HEK293 (cell line): ENCODE results near the gene NLRP1.

Source experiments
- CTCF ChIP-seq: fragments of 450-650 bp; formaldehyde crosslinking; IDR thresholded peaks from 2 replicates; pipeline ENCODE4 v1.5.1; 2016; ENCODE audit warnings: missing biosample characterization, missing genetic modification characterization
- YY1 ChIP-seq: fragments of 450-650 bp; formaldehyde crosslinking; IDR thresholded peaks from 2 replicates; pipeline ENCODE4 v1.5.1; 2018; ENCODE audit warnings: missing biosample characterization, missing genetic modification characterization
- ZFP37 ChIP-seq: fragments of 450-650 bp; formaldehyde crosslinking; IDR thresholded peaks from 2 replicates; pipeline ENCODE4 v1.5.1; 2016; ENCODE audit warnings: missing biosample characterization, missing genetic modification characterization
- ZNF24 ChIP-seq: fragments of 450-650 bp; formaldehyde crosslinking; IDR thresholded peaks from 2 replicates; pipeline ENCODE4 v1.5.1; 2016; ENCODE audit warnings: missing biosample characterization, missing genetic modification characterization
- TF ChIP-seq, protein P1 (sequence below): fragments of 450-650 bp; formaldehyde crosslinking; IDR thresholded peaks from 2 replicates; pipeline ENCODE4 v1.5.1; 2016; ENCODE audit warnings: missing biosample characterization, missing genetic modification characterization

DNA sequence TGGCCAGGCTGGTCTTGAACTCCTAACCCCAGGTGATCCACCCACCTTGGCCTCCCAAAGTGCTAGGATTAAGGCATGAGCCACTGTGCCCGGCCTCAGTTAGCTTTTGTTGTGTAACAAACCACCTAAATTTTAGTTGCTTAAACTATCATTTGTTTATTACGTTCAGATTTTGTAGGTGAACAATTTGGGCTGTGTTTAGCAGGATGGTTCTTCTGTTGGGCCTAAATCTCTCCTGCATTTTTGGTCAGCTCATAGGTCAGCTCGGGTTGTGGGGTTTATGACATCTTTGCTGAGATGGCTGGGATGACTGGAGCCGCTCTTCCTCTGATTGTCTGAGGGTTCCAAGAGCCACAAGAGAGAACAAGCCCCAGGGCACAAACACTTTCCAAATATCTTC is 21.1 kb upstream of the NLRP1 start:
- TF ChIP-seq, protein P1, sequence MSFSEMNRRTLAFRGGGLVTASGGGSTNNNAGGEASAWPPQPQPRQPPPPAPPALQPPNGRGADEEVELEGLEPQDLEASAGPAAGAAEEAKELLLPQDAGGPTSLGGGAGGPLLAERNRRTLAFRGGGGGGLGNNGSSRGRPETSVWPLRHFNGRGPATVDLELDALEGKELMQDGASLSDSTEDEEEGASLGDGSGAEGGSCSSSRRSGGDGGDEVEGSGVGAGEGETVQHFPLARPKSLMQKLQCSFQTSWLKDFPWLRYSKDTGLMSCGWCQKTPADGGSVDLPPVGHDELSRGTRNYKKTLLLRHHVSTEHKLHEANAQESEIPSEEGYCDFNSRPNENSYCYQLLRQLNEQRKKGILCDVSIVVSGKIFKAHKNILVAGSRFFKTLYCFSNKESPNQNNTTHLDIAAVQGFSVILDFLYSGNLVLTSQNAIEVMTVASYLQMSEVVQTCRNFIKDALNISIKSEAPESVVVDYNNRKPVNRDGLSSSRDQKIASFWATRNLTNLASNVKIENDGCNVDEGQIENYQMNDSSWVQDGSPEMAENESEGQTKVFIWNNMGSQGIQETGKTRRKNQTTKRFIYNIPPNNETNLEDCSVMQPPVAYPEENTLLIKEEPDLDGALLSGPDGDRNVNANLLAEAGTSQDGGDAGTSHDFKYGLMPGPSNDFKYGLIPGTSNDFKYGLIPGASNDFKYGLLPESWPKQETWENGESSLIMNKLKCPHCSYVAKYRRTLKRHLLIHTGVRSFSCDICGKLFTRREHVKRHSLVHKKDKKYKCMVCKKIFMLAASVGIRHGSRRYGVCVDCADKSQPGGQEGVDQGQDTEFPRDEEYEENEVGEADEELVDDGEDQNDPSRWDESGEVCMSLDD (tag by site-specific recombination): no peak
- TF ChIP-seq ZNF24: no peak
- no peak for TF ChIP-seq YY1 (tag by site-specific recombination)
- no peak for TF ChIP-seq ZFP37
- no peak for TF ChIP-seq CTCF (tag by site-specific recombination)
